ENCODE measurements around the gene COL5A1. TPM values are rescaled to one million over a fixed set of nuclear protein-coding genes. Genes with fewer than 3 reads are reported as not detected.
A peak's percentile ranks its signal among the peaks of the same experiment; 100 is the strongest.

Gene COL5A1
- total RNA-seq, 4 donors from 2014 or later: 51.9 to 78.3 (median 62.4) TPM

DNA sequence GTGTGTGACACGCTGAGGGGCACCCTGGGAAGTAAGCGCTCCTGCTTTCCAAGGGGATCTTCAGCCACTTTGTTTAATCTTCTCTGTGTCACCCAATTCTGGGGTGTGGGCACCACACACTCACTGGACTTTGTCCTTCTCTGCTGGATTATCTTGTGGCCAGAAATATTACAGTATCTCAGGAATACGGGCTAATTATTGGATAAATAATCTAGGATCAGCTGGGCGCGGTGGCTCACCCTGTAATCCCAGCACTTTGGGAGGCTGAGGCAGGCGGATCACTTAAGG lies 50.9 kb downstream of the COL5A1 start:
- Histone ChIP-seq H3K9me3 (no peaks in the 10 kb centered on the region), H3K27me3 (no peaks in the 10 kb centered on the region), H3K27ac (peak overlapping the region in 3 of 4 donors; percentile 7 to 62 (median 29)), H3K36me3 (peaks cover 0 to 20% (median 0%) of the 10 kb centered on the region in 3 donors), H3K4me1 (peaks cover 0 to 48% (median 8%) of the 10 kb centered on the region in 4 donors), H3K4me3 (no peak overlapping the region)
- TF ChIP-seq CTCF (IDR thresholded peaks at IDR 0.05) (no peak), EP300 (IDR thresholded peaks at IDR 0.05) (no peak), POLR2A (IDR thresholded peaks at IDR 0.05) (no peak)
- DNase-seq (ENCODE audit: low spot score in 2 of 2): no peak
- WGBS, 2 donors: 71 to 83% methylated on average over 6 of the region's 6 CpGs

- Histone ChIP-seq H3K27ac (no peak overlapping the region), H3K4me3 (no peak overlapping the region), H3K36me3 (peaks cover 0 to 20% (median 0%) of the 10 kb centered on the region in 3 donors), H3K27me3 (no peaks in the 10 kb centered on the region), H3K9me3 (no peaks in the 10 kb centered on the region), H3K4me1 (peaks cover 0 to 48% (median 8%) of the 10 kb centered on the region in 4 donors)
- WGBS, 2 donors: 73% methylated on average over 9 of the region's 9 CpGs
- DNase-seq (ENCODE audit: low spot score in 2 of 2): no peak
- TF ChIP-seq EP300 (IDR thresholded peaks at IDR 0.05) (no peak), POLR2A (IDR thresholded peaks at IDR 0.05) (no peak), CTCF (IDR thresholded peaks at IDR 0.05) (no peak)
Observed at GRCh38 chr9:134693011-134693410, 51.4 kb downstream of the COL5A1 start.

GRCh38 chr9:134693641-134694367 lies 52.2 kb downstream of the COL5A1 start:
- DNase-seq (ENCODE audit: low spot score in 2 of 2): no peak
- Histone ChIP-seq H3K4me3 (no peak overlapping the region), H3K27ac (peak overlapping the region in 1 of 4 donors; percentile 20)

GRCh38 chr9:134694368-134694665 lies 52.7 kb downstream of the COL5A1 start:
- 75 to 87% methylated on average over 5 to 6 of the region's 6 CpGs for WGBS, 2 donors
- no peak for TF ChIP-seq CTCF (IDR thresholded peaks at IDR 0.05)
- TF ChIP-seq POLR2A (IDR thresholded peaks at IDR 0.05): no peak
- TF ChIP-seq EP300 (IDR thresholded peaks at IDR 0.05): no peak
- DNase-seq (ENCODE audit: low spot score in 2 of 2): no peak
- Histone ChIP-seq H3K27me3 (no peaks in the 10 kb centered on the region), H3K36me3 (peaks cover 0 to 20% (median 0%) of the 10 kb centered on the region in 3 donors), H3K9me3 (no peaks in the 10 kb centered on the region), H3K4me1 (peaks cover 0 to 49% (median 5%) of the 10 kb centered on the region in 4 donors), H3K27ac (peak overlapping the region in 1 of 4 donors; percentile 20), H3K4me3 (no peak overlapping the region)

More at GRCh38 chr9:134693641-134694367, 52.2 kb downstream of the COL5A1 start:
- no peaks in the 10 kb centered on the region for H3K27me3 ChIP-seq
- H3K36me3 ChIP-seq: peaks cover 0 to 20% (median 0%) of the 10 kb centered on the region in 3 donors
- TF ChIP-seq EP300 (IDR thresholded peaks at IDR 0.05) (no peak), POLR2A (IDR thresholded peaks at IDR 0.05) (no peak), CTCF (IDR thresholded peaks at IDR 0.05) (no peak)
- 86% methylated on average over 26 to 29 of the region's 29 CpGs for WGBS, 2 donors
- H3K4me1 ChIP-seq: peaks cover 0 to 49% (median 8%) of the 10 kb centered on the region in 4 donors
- H3K9me3 ChIP-seq: no peaks in the 10 kb centered on the region

DNA sequence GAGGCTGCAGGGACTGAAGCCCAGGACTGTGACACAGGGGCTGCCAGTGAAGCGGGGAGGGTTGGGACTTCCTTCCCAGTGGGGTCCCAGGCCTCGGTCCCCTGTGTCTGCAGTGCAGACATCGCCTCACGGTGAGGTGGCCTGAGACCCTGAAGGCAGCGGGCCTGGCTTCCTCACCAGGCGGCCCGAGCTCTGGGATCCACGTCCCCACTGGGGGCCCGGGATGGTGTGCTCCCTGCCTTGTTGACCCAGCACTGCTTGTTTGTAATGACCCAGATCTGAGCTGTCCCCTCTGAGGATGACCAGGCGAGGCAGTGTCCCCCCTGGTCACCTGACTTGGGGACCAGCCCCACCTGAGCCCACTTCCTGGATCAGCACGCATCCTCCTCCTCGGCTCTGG lies 53.1 kb downstream of the COL5A1 start:
- Histone ChIP-seq H3K4me1 (peaks cover 0 to 45% (median 3%) of the 10 kb centered on the region in 4 donors), H3K27ac (peak overlapping the region in 1 of 4 donors; percentile 20), H3K4me3 (no peak overlapping the region), H3K9me3 (no peaks in the 10 kb centered on the region), H3K36me3 (peaks cover 0 to 22% (median 0%) of the 10 kb centered on the region in 3 donors), H3K27me3 (no peaks in the 10 kb centered on the region)
- TF ChIP-seq CTCF (IDR thresholded peaks at IDR 0.05): no peak
- TF ChIP-seq EP300 (IDR thresholded peaks at IDR 0.05): no peak
- TF ChIP-seq POLR2A (IDR thresholded peaks at IDR 0.05): no peak
- WGBS, 2 donors: 84 to 85% methylated on average over 3 to 12 of the region's 12 CpGs
- DNase-seq (ENCODE audit: low spot score in 2 of 2): no peak

Data from tibial nerve (tissue), 4 donors.